ENCODE data around the gene PLN.

Gene PLN

DNA sequence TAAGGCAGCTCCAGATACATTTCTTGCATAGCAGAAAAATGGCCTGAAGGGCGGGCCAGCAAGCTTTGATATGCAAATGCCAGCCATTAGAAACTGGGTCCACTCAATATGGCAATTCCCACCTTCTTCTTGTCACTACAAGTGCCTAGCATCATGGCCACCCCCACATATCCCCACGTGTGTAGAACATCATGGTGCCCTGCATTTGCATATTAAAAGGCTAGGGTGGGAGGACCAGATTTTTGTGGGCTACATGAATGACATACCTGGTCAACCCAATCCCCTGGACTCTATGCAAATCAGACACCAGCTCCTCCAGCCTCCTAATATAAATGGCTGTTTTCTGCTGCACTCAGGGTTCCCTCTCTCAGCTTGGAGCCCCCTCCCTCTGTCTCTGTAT is 31.7 kb downstream of the PLN start:
- CTCF ChIA-PET, result interaction anchor here (0.6 to 3.0 kb wide), 27 partner anchors 9 to 741 kb away, joined by 3 to 31 read pairs (median 5); partner anchors contain the start of gene PLN
- POLR2A ChIA-PET, result no interaction called here
- TF ChIP-seq ZNF311 (tag by site-specific recombination; IDR thresholded peaks at IDR 0.05; ENCODE audit: borderline replicate concordance) (no peak), ZNF561 (tag by site-specific recombination; IDR thresholded peaks at IDR 0.05; ENCODE audit: borderline replicate concordance) (no peak), KLF10 (tag by site-specific recombination; IDR thresholded peaks at IDR 0.05) (no peak), ZNF670 (tag by site-specific recombination; IDR thresholded peaks at IDR 0.05; ENCODE audit: low read depth) (no peak), ZNF776 (tag by site-specific recombination; IDR thresholded peaks at IDR 0.05; ENCODE audit: borderline replicate concordance) (no peak), ZNF133 (tag by site-specific recombination; IDR thresholded peaks at IDR 0.05) (no peak), ZNF777 (tag by site-specific recombination; IDR thresholded peaks at IDR 0.05; ENCODE audit: borderline replicate concordance) (no peak), ZNF214 (tag by site-specific recombination; IDR thresholded peaks at IDR 0.05; ENCODE audit: borderline replicate concordance) (no peak), ZNF132 (tag by site-specific recombination; IDR thresholded peaks at IDR 0.05; ENCODE audit: borderline replicate concordance) (no peak), ZNF48 (tag by site-specific recombination; IDR thresholded peaks at IDR 0.05) (no peak), ZNF114 (tag by site-specific recombination; IDR thresholded peaks at IDR 0.05) (no peak), ZNF324 (tag by site-specific recombination; IDR thresholded peaks at IDR 0.05) (no peak), ZNF362 (tag by site-specific recombination; IDR thresholded peaks at IDR 0.05) (no peak), SCRT2 (tag by site-specific recombination; IDR thresholded peaks at IDR 0.05) (no peak), ZNF571 (tag by site-specific recombination; IDR thresholded peaks at IDR 0.05) (no peak)
- TF ChIP-seq, protein P1, sequence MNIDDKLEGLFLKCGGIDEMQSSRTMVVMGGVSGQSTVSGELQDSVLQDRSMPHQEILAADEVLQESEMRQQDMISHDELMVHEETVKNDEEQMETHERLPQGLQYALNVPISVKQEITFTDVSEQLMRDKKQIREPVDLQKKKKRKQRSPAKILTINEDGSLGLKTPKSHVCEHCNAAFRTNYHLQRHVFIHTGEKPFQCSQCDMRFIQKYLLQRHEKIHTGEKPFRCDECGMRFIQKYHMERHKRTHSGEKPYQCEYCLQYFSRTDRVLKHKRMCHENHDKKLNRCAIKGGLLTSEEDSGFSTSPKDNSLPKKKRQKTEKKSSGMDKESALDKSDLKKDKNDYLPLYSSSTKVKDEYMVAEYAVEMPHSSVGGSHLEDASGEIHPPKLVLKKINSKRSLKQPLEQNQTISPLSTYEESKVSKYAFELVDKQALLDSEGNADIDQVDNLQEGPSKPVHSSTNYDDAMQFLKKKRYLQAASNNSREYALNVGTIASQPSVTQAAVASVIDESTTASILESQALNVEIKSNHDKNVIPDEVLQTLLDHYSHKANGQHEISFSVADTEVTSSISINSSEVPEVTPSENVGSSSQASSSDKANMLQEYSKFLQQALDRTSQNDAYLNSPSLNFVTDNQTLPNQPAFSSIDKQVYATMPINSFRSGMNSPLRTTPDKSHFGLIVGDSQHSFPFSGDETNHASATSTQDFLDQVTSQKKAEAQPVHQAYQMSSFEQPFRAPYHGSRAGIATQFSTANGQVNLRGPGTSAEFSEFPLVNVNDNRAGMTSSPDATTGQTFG (tag by site-specific recombination; IDR thresholded peaks at IDR 0.05; ENCODE audit: borderline replicate concordance), result no peak
- TF ChIP-seq, protein P2, sequence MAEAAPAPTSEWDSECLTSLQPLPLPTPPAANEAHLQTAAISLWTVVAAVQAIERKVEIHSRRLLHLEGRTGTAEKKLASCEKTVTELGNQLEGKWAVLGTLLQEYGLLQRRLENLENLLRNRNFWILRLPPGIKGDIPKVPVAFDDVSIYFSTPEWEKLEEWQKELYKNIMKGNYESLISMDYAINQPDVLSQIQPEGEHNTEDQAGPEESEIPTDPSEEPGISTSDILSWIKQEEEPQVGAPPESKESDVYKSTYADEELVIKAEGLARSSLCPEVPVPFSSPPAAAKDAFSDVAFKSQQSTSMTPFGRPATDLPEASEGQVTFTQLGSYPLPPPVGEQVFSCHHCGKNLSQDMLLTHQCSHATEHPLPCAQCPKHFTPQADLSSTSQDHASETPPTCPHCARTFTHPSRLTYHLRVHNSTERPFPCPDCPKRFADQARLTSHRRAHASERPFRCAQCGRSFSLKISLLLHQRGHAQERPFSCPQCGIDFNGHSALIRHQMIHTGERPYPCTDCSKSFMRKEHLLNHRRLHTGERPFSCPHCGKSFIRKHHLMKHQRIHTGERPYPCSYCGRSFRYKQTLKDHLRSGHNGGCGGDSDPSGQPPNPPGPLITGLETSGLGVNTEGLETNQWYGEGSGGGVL (tag by site-specific recombination; IDR thresholded peaks at IDR 0.05), result no peak

DNA sequence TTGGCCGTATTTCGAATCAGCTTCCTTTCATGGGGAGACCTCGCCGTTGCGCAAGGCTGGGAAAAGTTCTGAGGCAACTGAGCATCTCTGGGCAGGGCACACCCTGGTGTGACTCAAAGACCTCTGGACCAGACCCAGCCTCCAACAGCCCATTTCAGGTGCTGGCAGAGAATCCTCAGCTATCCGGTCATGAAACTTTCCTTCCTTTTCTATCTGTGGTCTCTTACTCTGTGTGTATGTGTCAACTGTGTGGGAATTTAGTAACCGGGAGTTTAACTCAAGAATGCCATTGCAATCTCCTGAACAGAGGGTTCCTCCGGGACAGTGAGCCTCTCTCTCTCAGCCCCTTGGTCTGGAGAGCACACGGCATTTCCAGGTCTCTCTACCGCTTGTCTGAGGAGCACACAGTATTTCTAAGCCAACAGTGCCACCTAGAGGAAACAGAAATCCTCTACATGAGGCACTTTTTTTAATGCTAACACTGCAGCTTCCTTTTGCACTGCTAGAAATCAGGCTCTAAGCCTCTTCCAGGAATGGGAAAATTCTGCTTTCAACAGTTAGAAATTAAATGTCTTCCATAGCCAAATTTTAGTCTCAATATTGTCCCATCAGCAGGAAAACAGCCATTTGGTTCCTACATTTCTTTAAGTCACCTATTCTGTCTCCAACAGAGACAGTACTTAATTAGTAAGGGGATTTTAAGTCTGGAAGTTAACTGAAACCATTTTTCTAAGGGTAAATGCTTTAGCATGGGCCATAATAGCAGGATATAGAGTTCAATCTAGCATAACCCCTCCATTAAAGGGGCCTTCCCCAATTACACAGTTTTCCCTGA is 32.7 kb downstream of the PLN start:
- H3K4me1 ChIP-seq (ENCODE audit: control insufficient read depth, insufficient read depth, low read length), result no peaks in the 10 kb centered on the region
- CTCF ChIA-PET, result interaction anchor here (0.5 to 3.0 kb wide), 28 partner anchors 10 to 944 kb away, joined by 3 to 31 read pairs (median 5); partner anchors contain the start of gene PLN
- H3K4me3 ChIP-seq (ENCODE audit: low read depth, low read length), result no peak overlapping the region
- POLR2A ChIA-PET, result no interaction called here
- peaks cover 0 to 12% of the 10 kb centered on the region in 2 experiments; a peak in 1 of 3 replicates for H3K36me3 ChIP-seq (ENCODE audit: control insufficient read depth in 2 of 2, insufficient read depth in 1 of 2, low read length in 2 of 2)
- no peaks in the 10 kb centered on the region for H3K9me3 ChIP-seq (ENCODE audit: control insufficient read depth, insufficient read depth, low read depth, low read length)
- H3K27ac ChIP-seq (ENCODE audit: extremely low read depth, low read depth, low read length), result no peak overlapping the region
- TF ChIP-seq ZNF2 (tag by site-specific recombination; IDR thresholded peaks at IDR 0.05), result 0 out of 2 replicates have a peak, but pooled peaks have one; percentile 51
- no peak for TF ChIP-seq ZBTB6 (tag by site-specific recombination; IDR thresholded peaks at IDR 0.05)
- TF ChIP-seq ZNF521 (tag by site-specific recombination; IDR thresholded peaks at IDR 0.05), result no peak
- no peak for TF ChIP-seq OVOL3 (tag by site-specific recombination; IDR thresholded peaks at IDR 0.05)
- TF ChIP-seq ZSCAN30 (tag by site-specific recombination; IDR thresholded peaks at IDR 0.05), result peak; percentile 36; the same call in 1 of the 2 replicates
- no peak for TF ChIP-seq ZBTB49 (tag by site-specific recombination; IDR thresholded peaks at IDR 0.05; ENCODE audit: low read depth)
- TF ChIP-seq, protein P3, sequence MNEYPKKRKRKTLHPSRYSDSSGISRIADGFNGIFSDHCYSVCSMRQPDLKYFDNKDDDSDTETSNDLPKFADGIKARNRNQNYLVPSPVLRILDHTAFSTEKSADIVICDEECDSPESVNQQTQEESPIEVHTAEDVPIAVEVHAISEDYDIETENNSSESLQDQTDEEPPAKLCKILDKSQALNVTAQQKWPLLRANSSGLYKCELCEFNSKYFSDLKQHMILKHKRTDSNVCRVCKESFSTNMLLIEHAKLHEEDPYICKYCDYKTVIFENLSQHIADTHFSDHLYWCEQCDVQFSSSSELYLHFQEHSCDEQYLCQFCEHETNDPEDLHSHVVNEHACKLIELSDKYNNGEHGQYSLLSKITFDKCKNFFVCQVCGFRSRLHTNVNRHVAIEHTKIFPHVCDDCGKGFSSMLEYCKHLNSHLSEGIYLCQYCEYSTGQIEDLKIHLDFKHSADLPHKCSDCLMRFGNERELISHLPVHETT (tag by site-specific recombination; IDR thresholded peaks at IDR 0.05), result no peak

More for the DNA sequence above, 31.7 kb downstream of the PLN start:
- Histone ChIP-seq H3K4me1 (ENCODE audit: control insufficient read depth, insufficient read depth, low read length) (no peaks in the 10 kb centered on the region), H3K4me3 (ENCODE audit: low read depth, low read length) (no peak overlapping the region), H3K9me3 (ENCODE audit: control insufficient read depth, insufficient read depth, low read depth, low read length) (no peaks in the 10 kb centered on the region), H3K27ac (ENCODE audit: extremely low read depth, low read depth, low read length) (no peak overlapping the region), H3K36me3 (ENCODE audit: control insufficient read depth in 2 of 2, insufficient read depth in 1 of 2, low read length in 2 of 2) (peaks cover 0 to 12% of the 10 kb centered on the region in 2 experiments; a peak in 1 of 3 replicates)
